HL-60/S4 (cell line): ENCODE results near the gene RPS6KA2.
"Not testable (repeated sequence)": the region's sequence is repeated elsewhere in the genome, so short reads cannot be mapped to it uniquely, and the experiment has no call there.

Experiments
- in situ Hi-C: fragments of 300-500 bp; cut with MboI; formaldehyde crosslinking; loops from 2 replicates; pipeline ENCODE4 v1.14.3; 2022; ENCODE audit warnings: low sequenced_read_pairs

Gene RPS6KA2

GRCh38 chr6:166411721-166412151, 215.3 kb downstream of the RPS6KA2 start:
- in situ Hi-C loops: loop anchor here (25.0 kb wide), 1 partner anchor 524 kb away; no protein-coding TSS in a partner anchor

- in situ Hi-C loops: loop anchor here (25.0 kb wide), 1 partner anchor 524 kb away; no protein-coding TSS in a partner anchor
Observed at GRCh38 chr6:166411271-166411670, 215.8 kb downstream of the RPS6KA2 start.

GRCh38 chr6:166410426-166410935, 216.6 kb downstream of the RPS6KA2 start:
- in situ Hi-C loops: loop anchor here (25.0 kb wide), 1 partner anchor 523 kb away; no protein-coding TSS in a partner anchor

- in situ Hi-C loops: loop anchor here (25.0 kb wide), 1 partner anchor 522 kb away; no protein-coding TSS in a partner anchor
Observed at GRCh38 chr6:166408936-166409755, 217.9 kb downstream of the RPS6KA2 start.

- in situ Hi-C loops: loop anchor here (25.0 kb wide), 1 partner anchor 519 kb away; no protein-coding TSS in a partner anchor
Observed at GRCh38 chr6:166406197-166406596, 220.9 kb downstream of the RPS6KA2 start.

GRCh38 chr6:166405386-166405785, 221.7 kb downstream of the RPS6KA2 start:
- in situ Hi-C loops: loop anchor here (25.0 kb wide), 1 partner anchor 518 kb away; no protein-coding TSS in a partner anchor

GRCh38 chr6:166402582-166403277, 224.3 kb downstream of the RPS6KA2 start:
- in situ Hi-C loops: loop anchor here (25.0 kb wide), 1 partner anchor 515 kb away; no protein-coding TSS in a partner anchor

- in situ Hi-C loops: loop anchor here (25.0 kb wide), 1 partner anchor 513 kb away; no protein-coding TSS in a partner anchor
Observed at GRCh38 chr6:166400649-166401250, 226.3 kb downstream of the RPS6KA2 start.

GRCh38 chr6:166400181-166400580, 226.9 kb downstream of the RPS6KA2 start:
- in situ Hi-C loops: loop anchor here (25.0 kb wide), 1 partner anchor 513 kb away; no protein-coding TSS in a partner anchor

GRCh38 chr6:166398348-166398747, 228.7 kb downstream of the RPS6KA2 start:
- in situ Hi-C loops: no loop called here

GRCh38 chr6:166397849-166398248, 229.2 kb downstream of the RPS6KA2 start:
- in situ Hi-C loops: no loop called here

GRCh38 chr6:166395778-166396177, 231.3 kb downstream of the RPS6KA2 start:
- in situ Hi-C loops: no loop called here

- in situ Hi-C loops: no loop called here
Observed at GRCh38 chr6:166395351-166395750, 231.7 kb downstream of the RPS6KA2 start.

- in situ Hi-C loops: no loop called here
Observed at GRCh38 chr6:166394036-166394892, 232.8 kb downstream of the RPS6KA2 start.

- in situ Hi-C loops: no loop called here
Observed at GRCh38 chr6:166393535-166393823, 233.6 kb downstream of the RPS6KA2 start.

- in situ Hi-C loops: not testable (repeated sequence)
Observed at GRCh38 chr6:166392755-166393534, 234.1 kb downstream of the RPS6KA2 start.

- in situ Hi-C loops: no loop called here
Observed at GRCh38 chr6:166389119-166389518, 237.9 kb downstream of the RPS6KA2 start.

GRCh38 chr6:166388290-166389004, 238.6 kb downstream of the RPS6KA2 start:
- in situ Hi-C loops: no loop called here
